ENCODE data around the gene TGFBR3.

DNA sequence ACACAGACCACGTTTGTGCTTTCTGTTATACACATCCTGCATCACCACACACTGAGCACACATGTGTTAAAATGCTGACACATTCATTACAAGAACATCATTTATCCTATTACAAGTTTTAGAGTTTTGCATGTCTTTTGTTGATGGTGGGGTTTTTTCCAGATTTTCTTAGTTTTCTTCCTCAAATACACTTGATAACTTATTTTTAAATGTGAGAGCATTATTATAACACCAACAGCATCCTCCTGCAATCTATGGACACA is 67.3 kb downstream of the TGFBR3 start:
- TF ChIP-seq, protein P1, sequence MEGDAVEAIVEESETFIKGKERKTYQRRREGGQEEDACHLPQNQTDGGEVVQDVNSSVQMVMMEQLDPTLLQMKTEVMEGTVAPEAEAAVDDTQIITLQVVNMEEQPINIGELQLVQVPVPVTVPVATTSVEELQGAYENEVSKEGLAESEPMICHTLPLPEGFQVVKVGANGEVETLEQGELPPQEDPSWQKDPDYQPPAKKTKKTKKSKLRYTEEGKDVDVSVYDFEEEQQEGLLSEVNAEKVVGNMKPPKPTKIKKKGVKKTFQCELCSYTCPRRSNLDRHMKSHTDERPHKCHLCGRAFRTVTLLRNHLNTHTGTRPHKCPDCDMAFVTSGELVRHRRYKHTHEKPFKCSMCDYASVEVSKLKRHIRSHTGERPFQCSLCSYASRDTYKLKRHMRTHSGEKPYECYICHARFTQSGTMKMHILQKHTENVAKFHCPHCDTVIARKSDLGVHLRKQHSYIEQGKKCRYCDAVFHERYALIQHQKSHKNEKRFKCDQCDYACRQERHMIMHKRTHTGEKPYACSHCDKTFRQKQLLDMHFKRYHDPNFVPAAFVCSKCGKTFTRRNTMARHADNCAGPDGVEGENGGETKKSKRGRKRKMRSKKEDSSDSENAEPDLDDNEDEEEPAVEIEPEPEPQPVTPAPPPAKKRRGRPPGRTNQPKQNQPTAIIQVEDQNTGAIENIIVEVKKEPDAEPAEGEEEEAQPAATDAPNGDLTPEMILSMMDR (IDR thresholded peaks at IDR 0.05) = no peak
- no peak for TF ChIP-seq POLR2A (IDR thresholded peaks at IDR 0.05)

Measured in Peyer's patch (tissue), 4 donors.